ENCODE data around the gene GTF2H4. TPM values are rescaled to one million over a fixed set of nuclear protein-coding genes. Genes with fewer than 3 reads are reported as not detected.

GTF2H4 gene
- total and polyA plus RNA-seq, 2 of the 8 experiments (the other 6 are each of a cell fraction or from before 2014, with no cell fraction given), result 42.3 to 53.4 TPM

GRCh38 chr6:30955367-30956042 lies 47.5 kb downstream of the GTF2H4 start (continued):
- TF ChIP-seq CHD7 (IDR thresholded peaks at IDR 0.05; ENCODE audit: insufficient replicate concordance, low read length), result no peak
- TF ChIP-seq POU5F1 (IDR thresholded peaks at IDR 0.05; ENCODE audit: low read depth, low read length), result no peak
- no peak for TF ChIP-seq POLR2AphosphoS5 (IDR thresholded peaks at IDR 0.05; ENCODE audit: low read depth, low read length)
- no peak for TF ChIP-seq BCL11A (IDR thresholded peaks at IDR 0.05; ENCODE audit: low read depth in 2 of 2, low read length in 2 of 2)
- TF ChIP-seq KDM1A (IDR thresholded peaks at IDR 0.05; ENCODE audit: borderline replicate concordance, low read length), result no peak
- no peak for TF ChIP-seq SIRT6 (IDR thresholded peaks at IDR 0.05; ENCODE audit: low read length)
- no peak for TF ChIP-seq YY1 (IDR thresholded peaks at IDR 0.05; ENCODE audit: low read depth, low read length)
- TF ChIP-seq SP1 (IDR thresholded peaks at IDR 0.05; ENCODE audit: low read depth, low read length), result no peak
- peak; percentile 85; the same call in 1 of the 2 replicates for TF ChIP-seq GABPA (IDR thresholded peaks at IDR 0.05; ENCODE audit: borderline replicate concordance, insufficient read depth, low read length)
- peak; percentile 80; the same call in 1 of the 2 replicates for TF ChIP-seq EGR1 (IDR thresholded peaks at IDR 0.05; ENCODE audit: borderline replicate concordance, low read depth, low read length)
- peak; percentile 69 for TF ChIP-seq KDM4A (IDR thresholded peaks at IDR 0.05; ENCODE audit: low read depth, low read length, severe bottlenecking)
- TF ChIP-seq TAF1 (IDR thresholded peaks at IDR 0.05; ENCODE audit: low read depth, low read length), result peak; percentile 93

Data from H1 (cell line).